HEK293 (cell line): ENCODE measurements around the gene CFAP119.

ENCODE experiments used
- AEBP2 ChIP-seq: fragments of 450-650 bp; formaldehyde crosslinking; IDR thresholded peaks from 2 replicates; pipeline ENCODE4 v1.5.1; 2016; ENCODE audit warnings: missing biosample characterization, missing genetic modification characterization, borderline replicate concordance
- IKZF3 ChIP-seq: fragments of 450-650 bp; IDR thresholded peaks from 2 replicates; pipeline ENCODE4 v1.5.0; 2018; ENCODE audit warnings: missing biosample characterization, mild to moderate bottlenecking, missing genetic modification characterization, moderate library complexity
- KLF8 ChIP-seq: fragments of 450-650 bp; formaldehyde crosslinking; IDR thresholded peaks from 2 replicates; pipeline ENCODE4 v1.5.1; 2016; ENCODE audit warnings: missing biosample characterization, missing genetic modification characterization
- SCRT2 ChIP-seq: fragments of 450-650 bp; formaldehyde crosslinking; IDR thresholded peaks from 2 replicates; pipeline ENCODE4 v1.5.1; 2016; ENCODE audit warnings: missing biosample characterization, missing genetic modification characterization
- ZBTB17 ChIP-seq: fragments of 450-650 bp; formaldehyde crosslinking; IDR thresholded peaks from 2 replicates; pipeline ENCODE4 v1.5.1; 2016; ENCODE audit warnings: missing biosample characterization, missing genetic modification characterization
- ZBTB21 ChIP-seq: fragments of 450-650 bp; formaldehyde crosslinking; IDR thresholded peaks from 2 replicates; pipeline ENCODE4 v1.5.1; 2017; ENCODE audit warnings: missing biosample characterization, missing genetic modification characterization
- ZBTB8A ChIP-seq: fragments of 450-650 bp; formaldehyde crosslinking; IDR thresholded peaks from 2 replicates; pipeline ENCODE4 v1.5.1; 2016; ENCODE audit warnings: missing biosample characterization, missing genetic modification characterization
- ZFP3 ChIP-seq: fragments of 450-650 bp; formaldehyde crosslinking; IDR thresholded peaks from 2 replicates; pipeline ENCODE4 v1.5.1; 2016; ENCODE audit warnings: low read depth, missing biosample characterization, missing genetic modification characterization
- ZFP69B ChIP-seq: fragments of 450-650 bp; formaldehyde crosslinking; IDR thresholded peaks from 2 replicates; pipeline ENCODE4 v1.5.1; 2016; ENCODE audit warnings: missing biosample characterization, missing genetic modification characterization
- ZIC2 ChIP-seq: fragments of 450-650 bp; formaldehyde crosslinking; IDR thresholded peaks from 2 replicates; pipeline ENCODE4 v1.5.1; 2016; ENCODE audit warnings: missing biosample characterization, missing genetic modification characterization
- ZNF211 ChIP-seq: fragments of 450-650 bp; formaldehyde crosslinking; IDR thresholded peaks from 2 replicates; pipeline ENCODE4 v1.5.1; 2016; ENCODE audit warnings: low read depth, missing biosample characterization, missing genetic modification characterization
- ZNF24 ChIP-seq: fragments of 450-650 bp; formaldehyde crosslinking; IDR thresholded peaks from 2 replicates; pipeline ENCODE4 v1.5.1; 2016; ENCODE audit warnings: missing biosample characterization, missing genetic modification characterization
- ZNF274 ChIP-seq, 2 experiments: fragments of 200-500 bp in 1 of 2; fragments of 450-650 bp in 1 of 2; sonication (Bioruptor generic) in 1 of 2; formaldehyde crosslinking in 1 of 2; IDR thresholded peaks; 2 replicates each; pipeline versions ENCODE4 v1.5.1 to v1.6.1; 2014 to 2016; ENCODE audit warnings: borderline replicate concordance in 1 of 2, inconsistent platforms in 1 of 2, low read length in 1 of 2, missing biosample characterization in 1 of 2, missing genetic modification characterization in 1 of 2
- ZNF362 ChIP-seq: fragments of 450-650 bp; formaldehyde crosslinking; IDR thresholded peaks from 2 replicates; pipeline ENCODE4 v1.5.1; 2016; ENCODE audit warnings: missing biosample characterization, missing genetic modification characterization
- ZNF433 ChIP-seq: fragments of 450-650 bp; formaldehyde crosslinking; IDR thresholded peaks from 2 replicates; pipeline ENCODE4 v1.5.1; 2016; ENCODE audit warnings: missing biosample characterization, missing genetic modification characterization, low read depth
- ZNF48 ChIP-seq: fragments of 450-650 bp; formaldehyde crosslinking; IDR thresholded peaks from 2 replicates; pipeline ENCODE4 v1.5.1; 2016; ENCODE audit warnings: missing biosample characterization, missing genetic modification characterization
- ZNF510 ChIP-seq: fragments of 450-650 bp; formaldehyde crosslinking; IDR thresholded peaks from 2 replicates; pipeline ENCODE4 v1.5.1; 2018; ENCODE audit warnings: mild to moderate bottlenecking, missing genetic modification characterization, missing biosample characterization; ENCODE audit not compliant: insufficient replicate concordance
- ZNF521 ChIP-seq: fragments of 450-650 bp; formaldehyde crosslinking; IDR thresholded peaks from 2 replicates; pipeline ENCODE4 v1.5.1; 2017; ENCODE audit warnings: missing biosample characterization, mild to moderate bottlenecking, missing genetic modification characterization
- ZNF561 ChIP-seq: fragments of 450-650 bp; IDR thresholded peaks from 2 replicates; pipeline ENCODE4 v1.5.1; 2018; ENCODE audit warnings: missing biosample characterization, missing genetic modification characterization, borderline replicate concordance
- ZNF600 ChIP-seq: fragments of 450-650 bp; formaldehyde crosslinking; IDR thresholded peaks from 2 replicates; pipeline ENCODE4 v1.5.1; 2016; ENCODE audit warnings: missing biosample characterization, missing genetic modification characterization
- ZNF658 ChIP-seq: fragments of 450-650 bp; formaldehyde crosslinking; IDR thresholded peaks from 2 replicates; pipeline ENCODE4; 2016; ENCODE audit warnings: missing biosample characterization, missing genetic modification characterization
- ZNF660 ChIP-seq: fragments of 450-650 bp; IDR thresholded peaks from 2 replicates; pipeline ENCODE4 v1.5.1; 2018; ENCODE audit warnings: missing biosample characterization, mild to moderate bottlenecking, missing genetic modification characterization
- ZNF670 ChIP-seq: fragments of 450-650 bp; formaldehyde crosslinking; IDR thresholded peaks from 2 replicates; pipeline ENCODE4 v1.5.1; 2016; ENCODE audit warnings: missing biosample characterization, missing genetic modification characterization, low read depth
- ZNF692 ChIP-seq: fragments of 450-650 bp; formaldehyde crosslinking; IDR thresholded peaks from 2 replicates; pipeline ENCODE4 v1.5.1; 2016; ENCODE audit warnings: missing biosample characterization, missing genetic modification characterization
- ZNF768 ChIP-seq: fragments of 450-650 bp; formaldehyde crosslinking; IDR thresholded peaks from 2 replicates; pipeline ENCODE4 v1.5.1; 2018; ENCODE audit warnings: missing biosample characterization, mild to moderate bottlenecking, missing genetic modification characterization
- ZNF776 ChIP-seq: fragments of 450-650 bp; formaldehyde crosslinking; IDR thresholded peaks from 2 replicates; pipeline ENCODE4 v1.5.0; 2017; ENCODE audit warnings: missing biosample characterization, missing genetic modification characterization, borderline replicate concordance
- ZNF777 ChIP-seq: fragments of 450-650 bp; formaldehyde crosslinking; IDR thresholded peaks from 2 replicates; pipeline ENCODE4 v1.5.1; 2017; ENCODE audit warnings: missing biosample characterization, missing genetic modification characterization, borderline replicate concordance
- TF ChIP-seq, protein P1 (sequence below): fragments of 450-650 bp; IDR thresholded peaks from 2 replicates; pipeline ENCODE4 v1.5.1; 2018; ENCODE audit warnings: missing biosample characterization, missing genetic modification characterization
- TF ChIP-seq, protein P2 (sequence below): fragments of 450-650 bp; formaldehyde crosslinking; IDR thresholded peaks from 2 replicates; pipeline ENCODE4 v1.5.1; 2017; ENCODE audit warnings: missing biosample characterization, missing genetic modification characterization
- TF ChIP-seq, protein P3 (sequence below): fragments of 450-650 bp; formaldehyde crosslinking; IDR thresholded peaks from 2 replicates; pipeline ENCODE4 v1.5.0; 2017; ENCODE audit warnings: missing biosample characterization, missing genetic modification characterization, borderline replicate concordance

CFAP119 gene

DNA sequence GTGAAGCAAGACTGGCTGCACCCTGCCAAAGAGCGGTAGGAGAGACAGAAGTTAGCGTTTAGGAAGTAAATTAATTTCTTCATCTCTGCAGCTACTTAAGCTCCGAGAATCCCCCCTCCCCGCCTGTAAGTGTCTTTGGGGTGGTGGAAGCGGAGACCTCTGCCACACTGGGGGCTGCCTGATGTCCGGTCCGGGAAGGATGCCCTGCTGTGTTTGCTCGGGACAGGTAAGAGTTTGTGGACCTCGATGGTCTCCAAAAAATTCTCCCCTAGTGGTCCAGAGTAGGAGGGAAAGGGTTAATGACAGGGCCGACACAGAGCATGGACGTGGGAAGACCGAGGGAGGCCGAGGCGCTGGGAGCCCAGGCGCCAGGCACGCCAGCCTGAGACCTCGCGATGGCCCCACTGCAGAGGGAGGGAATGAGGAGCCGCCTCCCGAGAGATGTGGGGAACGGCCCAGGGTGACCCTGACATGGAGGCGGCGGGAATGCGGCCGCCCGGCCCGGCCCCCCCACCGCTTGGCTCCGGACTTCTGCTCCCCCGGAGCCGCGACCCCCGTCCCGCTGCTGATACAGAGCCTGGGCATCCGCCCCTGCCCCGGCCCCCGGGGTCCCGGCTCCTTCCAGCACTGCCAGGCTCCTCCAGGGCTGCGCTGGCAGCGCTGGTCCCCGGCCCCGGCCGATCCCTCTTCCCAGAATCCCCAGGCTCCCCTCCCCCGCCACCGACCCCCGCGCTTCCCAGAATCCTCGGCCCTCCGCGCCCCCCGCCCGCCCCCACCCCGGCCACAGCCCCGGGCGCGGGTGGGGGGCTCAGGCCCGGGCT, 24.5 kb upstream of the CFAP119 start (continued):
- no peak for TF ChIP-seq ZNF362
- peak; percentile 87 for TF ChIP-seq ZFP69B (tag by site-specific recombination)
- TF ChIP-seq ZFP3 (tag by site-specific recombination): no peak
- TF ChIP-seq ZNF48: no peak
- TF ChIP-seq ZNF521: no peak
- no peak for TF ChIP-seq AEBP2 (tag by site-specific recombination)
- no peak for TF ChIP-seq ZBTB21
- no peak for TF ChIP-seq ZNF660 (tag by site-specific recombination)
- peak; percentile 56 for TF ChIP-seq ZBTB17 (tag by site-specific recombination)
- TF ChIP-seq SCRT2 (tag by site-specific recombination): no peak
- TF ChIP-seq ZNF670 (tag by site-specific recombination): no peak
- no peak for TF ChIP-seq ZNF433 (tag by site-specific recombination)
- no peak for TF ChIP-seq ZNF776 (tag by site-specific recombination)
- TF ChIP-seq ZNF600 (tag by site-specific recombination): peak; percentile 89
- TF ChIP-seq ZNF777 (tag by site-specific recombination): no peak
- TF ChIP-seq ZBTB8A (tag by site-specific recombination): no peak
- no peak for TF ChIP-seq ZNF274 (IDR thresholded peaks at IDR 0.05; ENCODE audit: low read length)
- TF ChIP-seq ZNF274 (tag by site-specific recombination; IDR thresholded peaks at IDR 0.05; ENCODE audit: borderline replicate concordance): no peak
- TF ChIP-seq, protein P1, sequence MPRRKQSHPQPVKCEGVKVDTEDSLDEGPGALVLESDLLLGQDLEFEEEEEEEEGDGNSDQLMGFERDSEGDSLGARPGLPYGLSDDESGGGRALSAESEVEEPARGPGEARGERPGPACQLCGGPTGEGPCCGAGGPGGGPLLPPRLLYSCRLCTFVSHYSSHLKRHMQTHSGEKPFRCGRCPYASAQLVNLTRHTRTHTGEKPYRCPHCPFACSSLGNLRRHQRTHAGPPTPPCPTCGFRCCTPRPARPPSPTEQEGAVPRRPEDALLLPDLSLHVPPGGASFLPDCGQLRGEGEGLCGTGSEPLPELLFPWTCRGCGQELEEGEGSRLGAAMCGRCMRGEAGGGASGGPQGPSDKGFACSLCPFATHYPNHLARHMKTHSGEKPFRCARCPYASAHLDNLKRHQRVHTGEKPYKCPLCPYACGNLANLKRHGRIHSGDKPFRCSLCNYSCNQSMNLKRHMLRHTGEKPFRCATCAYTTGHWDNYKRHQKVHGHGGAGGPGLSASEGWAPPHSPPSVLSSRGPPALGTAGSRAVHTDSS (tag by site-specific recombination): no peak
- no peak for TF ChIP-seq ZNF510 (tag by site-specific recombination)
- TF ChIP-seq ZNF561: no peak
- TF ChIP-seq ZNF24 (tag by site-specific recombination): no peak
- TF ChIP-seq ZNF211: no peak
- TF ChIP-seq, protein P2, sequence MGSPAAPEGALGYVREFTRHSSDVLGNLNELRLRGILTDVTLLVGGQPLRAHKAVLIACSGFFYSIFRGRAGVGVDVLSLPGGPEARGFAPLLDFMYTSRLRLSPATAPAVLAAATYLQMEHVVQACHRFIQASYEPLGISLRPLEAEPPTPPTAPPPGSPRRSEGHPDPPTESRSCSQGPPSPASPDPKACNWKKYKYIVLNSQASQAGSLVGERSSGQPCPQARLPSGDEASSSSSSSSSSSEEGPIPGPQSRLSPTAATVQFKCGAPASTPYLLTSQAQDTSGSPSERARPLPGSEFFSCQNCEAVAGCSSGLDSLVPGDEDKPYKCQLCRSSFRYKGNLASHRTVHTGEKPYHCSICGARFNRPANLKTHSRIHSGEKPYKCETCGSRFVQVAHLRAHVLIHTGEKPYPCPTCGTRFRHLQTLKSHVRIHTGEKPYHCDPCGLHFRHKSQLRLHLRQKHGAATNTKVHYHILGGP (tag by site-specific recombination): no peak
- TF ChIP-seq ZNF692: peak; percentile 88
- peak; percentile 41 for TF ChIP-seq ZIC2 (tag by site-specific recombination)
- TF ChIP-seq ZNF768: no peak
- TF ChIP-seq IKZF3: peak; percentile 76
- TF ChIP-seq ZNF658: no peak
- TF ChIP-seq KLF8 (tag by site-specific recombination): peak; percentile 41; the same call in 1 of the 2 replicates
- TF ChIP-seq, protein P3, sequence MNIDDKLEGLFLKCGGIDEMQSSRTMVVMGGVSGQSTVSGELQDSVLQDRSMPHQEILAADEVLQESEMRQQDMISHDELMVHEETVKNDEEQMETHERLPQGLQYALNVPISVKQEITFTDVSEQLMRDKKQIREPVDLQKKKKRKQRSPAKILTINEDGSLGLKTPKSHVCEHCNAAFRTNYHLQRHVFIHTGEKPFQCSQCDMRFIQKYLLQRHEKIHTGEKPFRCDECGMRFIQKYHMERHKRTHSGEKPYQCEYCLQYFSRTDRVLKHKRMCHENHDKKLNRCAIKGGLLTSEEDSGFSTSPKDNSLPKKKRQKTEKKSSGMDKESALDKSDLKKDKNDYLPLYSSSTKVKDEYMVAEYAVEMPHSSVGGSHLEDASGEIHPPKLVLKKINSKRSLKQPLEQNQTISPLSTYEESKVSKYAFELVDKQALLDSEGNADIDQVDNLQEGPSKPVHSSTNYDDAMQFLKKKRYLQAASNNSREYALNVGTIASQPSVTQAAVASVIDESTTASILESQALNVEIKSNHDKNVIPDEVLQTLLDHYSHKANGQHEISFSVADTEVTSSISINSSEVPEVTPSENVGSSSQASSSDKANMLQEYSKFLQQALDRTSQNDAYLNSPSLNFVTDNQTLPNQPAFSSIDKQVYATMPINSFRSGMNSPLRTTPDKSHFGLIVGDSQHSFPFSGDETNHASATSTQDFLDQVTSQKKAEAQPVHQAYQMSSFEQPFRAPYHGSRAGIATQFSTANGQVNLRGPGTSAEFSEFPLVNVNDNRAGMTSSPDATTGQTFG: no peak
